ENCODE data around the gene EDEM3. TPM values are rescaled to one million over a fixed set of nuclear protein-coding genes. Genes with fewer than 3 reads are reported as not detected.
A peak's percentile ranks its signal among the peaks of the same experiment; 100 is the strongest.

Gene EDEM3
- total and polyA plus RNA-seq, 2 of the 8 experiments (the other 6 are each of a cell fraction or from before 2014, with no cell fraction given) = 1.6 to 14.0 TPM

DNA sequence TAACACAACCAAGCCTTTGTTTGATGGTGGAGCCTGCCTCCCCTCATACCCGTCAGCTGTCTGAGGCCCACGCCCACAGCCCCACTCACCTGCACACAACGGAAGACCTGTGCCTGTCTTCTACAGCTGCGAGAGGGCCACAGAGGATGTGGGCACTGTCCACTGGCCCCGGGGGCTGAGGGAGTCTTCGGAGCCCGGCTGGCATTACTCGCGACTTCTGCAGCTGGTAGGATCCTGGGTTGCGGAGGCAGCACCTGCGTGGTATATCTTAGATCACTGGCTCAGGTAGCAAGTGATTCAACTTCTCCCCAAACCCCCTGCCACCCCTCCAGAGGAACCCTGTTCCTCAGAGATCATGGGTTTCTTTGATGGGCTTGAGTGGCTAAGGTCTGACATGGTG, 109.9 kb downstream of the EDEM3 start:
- Histone ChIP-seq H3K79me1 (ENCODE audit: low read depth, low read length) (no peaks in the 10 kb centered on the region), H2BK20ac (ENCODE audit: low read length) (no peak overlapping the region), H3K23ac (ENCODE audit: insufficient read length) (no peak overlapping the region), H3K27ac (ENCODE audit: low read depth, low read length) (no peak overlapping the region), H2AK5ac (ENCODE audit: low read depth, low read length) (no peak overlapping the region), H3K4me3 (ENCODE audit: extremely low read depth in 1 of 4, insufficient read depth in 2 of 4, low read depth in 3 of 4, low read length in 4 of 4) (no peak overlapping the region), H2BK120ac (replicated peaks; ENCODE audit: low read depth, low read length) (no peak overlapping the region), H2BK15ac (ENCODE audit: low read length) (no peak overlapping the region), H4K8ac (ENCODE audit: extremely low read depth, insufficient read depth, low read length) (no peak overlapping the region), H2BK5ac (ENCODE audit: low read depth, low read length) (no peak overlapping the region), H3K4ac (replicated peaks; ENCODE audit: insufficient read length, low read depth, low read length) (no peak overlapping the region), H3K23me2 (ENCODE audit: low read depth, low read length) (no peaks in the 10 kb centered on the region), H3K36me3 (ENCODE audit: control insufficient read depth in 2 of 4, insufficient read depth in 4 of 4, low read length in 3 of 4) (no peaks in the 10 kb centered on the region), H3K18ac (ENCODE audit: extremely low read depth, low read length) (no peak overlapping the region), H3K4me2 (ENCODE audit: insufficient read depth in 1 of 2, low read depth in 2 of 2, low read length in 2 of 2) (no peak overlapping the region), H3K9me3 (ENCODE audit: insufficient read depth in 2 of 2, low read depth in 1 of 2, low read length in 1 of 2) (no peaks in the 10 kb centered on the region; a peak in 1 of 4 replicates), H3K14ac (ENCODE audit: insufficient read length) (no peak overlapping the region), H4K91ac (replicated peaks; ENCODE audit: insufficient read length, low read length) (no peak overlapping the region), H3K27me3 (replicated peaks in 1 of 4; ENCODE audit: control insufficient read depth in 3 of 4, extremely low read depth in 1 of 4, insufficient read depth in 3 of 4, low read length in 3 of 4) (no peaks in the 10 kb centered on the region), H2AFZ (ENCODE audit: low read length) (no peak overlapping the region), H3K56ac (replicated peaks; ENCODE audit: insufficient read length, low read depth, low read length) (no peak overlapping the region), H3K4me1 (replicated peaks in 1 of 4; ENCODE audit: control insufficient read depth in 3 of 4, insufficient read depth in 4 of 4, low read length in 3 of 4) (no peaks in the 10 kb centered on the region), H4K5ac (ENCODE audit: insufficient read length, low read depth, low read length) (no peak overlapping the region), H4K20me1 (replicated peaks in 1 of 2; ENCODE audit: control insufficient read depth in 1 of 2, insufficient read depth in 2 of 2, low read length in 2 of 2) (no peaks in the 10 kb centered on the region), H2BK12ac (ENCODE audit: low read depth, low read length) (no peak overlapping the region), H3K9ac (replicated peaks in 1 of 4; ENCODE audit: extremely low read depth in 1 of 4, low read depth in 3 of 4, low read length in 3 of 4) (no peak overlapping the region), H3K79me2 (ENCODE audit: control insufficient read depth in 1 of 2, insufficient read depth in 2 of 2, low read length in 2 of 2) (no peaks in the 10 kb centered on the region)
- WGBS, 2 experiments (ENCODE audit: extremely low coverage in 1 of 2, insufficient coverage in 1 of 2, insufficient read length in 1 of 2, insufficient replicate concordance in 2 of 2, low coverage in 1 of 2, low lambda C conversion rate in 2 of 2, missing lambda C conversion rate in 1 of 2) = 91% methylated on average over 11 of the region's 11 CpGs; no CpG with 5 or more reads in 1 of the 2 experiments
- no peak for FAIRE-seq
- peak in 1 of 2 experiments; percentile 14 for DNase-seq (ENCODE audit: low read depth in 1 of 2, low spot score in 2 of 2)
- ChIA-PET POLR2A (ENCODE audit: partially characterized antibody) (no interaction called here), CTCF (ENCODE audit: partially characterized antibody) (no interaction called here)
- no peak for TF ChIP-seq MAX (IDR thresholded peaks at IDR 0.05)
- no peak for TF ChIP-seq POU5F1 (IDR thresholded peaks at IDR 0.05; ENCODE audit: low read depth, low read length)
- no peak for TF ChIP-seq SIRT6 (IDR thresholded peaks at IDR 0.05; ENCODE audit: low read length)
- no peak for TF ChIP-seq SP1 (IDR thresholded peaks at IDR 0.05; ENCODE audit: low read depth, low read length)
- no peak for TF ChIP-seq RNF2 (IDR thresholded peaks at IDR 0.05; ENCODE audit: borderline replicate concordance, low read depth, low read length, missing control alignments, poor library complexity, severe bottlenecking)
- TF ChIP-seq CREB1 (IDR thresholded peaks at IDR 0.05) = no peak
- TF ChIP-seq KDM4A (IDR thresholded peaks at IDR 0.05; ENCODE audit: low read depth, low read length, severe bottlenecking) = no peak
- TF ChIP-seq MAFK (IDR thresholded peaks at IDR 0.05; ENCODE audit: low read depth, low read length) = no peak
- TF ChIP-seq SIN3A (conservative IDR thresholded peaks at IDR 0.05 in 1 of 2, IDR thresholded peaks at IDR 0.05 in 1 of 2; ENCODE audit: low read depth in 1 of 2, low read length in 2 of 2) = no peak
- no peak for TF ChIP-seq TEAD4 (IDR thresholded peaks at IDR 0.05; ENCODE audit: low read depth, low read length)
- no peak for TF ChIP-seq RXRA (IDR thresholded peaks at IDR 0.05; ENCODE audit: insufficient read depth, low read depth, low read length)
- TF ChIP-seq CBX5 (IDR thresholded peaks at IDR 0.05; ENCODE audit: low read depth, low read length) = no peak
- TF ChIP-seq TBP (IDR thresholded peaks at IDR 0.05; ENCODE audit: low read depth, low read length) = no peak
- TF ChIP-seq KDM1A (IDR thresholded peaks at IDR 0.05; ENCODE audit: borderline replicate concordance, low read length) = no peak

Measured in H1 (cell line).